Stimulated activated CD8-positive, alpha-beta memory T cell treated with anti-CD3 and anti-CD28 coated beads, Interleukin-15, amount 100 ng/mL, for 48 hours (primary cell): ENCODE measurements around the gene SNX1.
"Not testable (repeated sequence)": the region's sequence is repeated elsewhere in the genome, so short reads cannot be mapped to it uniquely, and the experiment has no call there.

Experiments
- DNase-seq, 2 donors: peaks; one replicate each; pipeline ENCODE4 v3.0.0-alpha.2; 2020; ENCODE audit warnings: low read depth in 2 of 2

SNX1 gene

DNA sequence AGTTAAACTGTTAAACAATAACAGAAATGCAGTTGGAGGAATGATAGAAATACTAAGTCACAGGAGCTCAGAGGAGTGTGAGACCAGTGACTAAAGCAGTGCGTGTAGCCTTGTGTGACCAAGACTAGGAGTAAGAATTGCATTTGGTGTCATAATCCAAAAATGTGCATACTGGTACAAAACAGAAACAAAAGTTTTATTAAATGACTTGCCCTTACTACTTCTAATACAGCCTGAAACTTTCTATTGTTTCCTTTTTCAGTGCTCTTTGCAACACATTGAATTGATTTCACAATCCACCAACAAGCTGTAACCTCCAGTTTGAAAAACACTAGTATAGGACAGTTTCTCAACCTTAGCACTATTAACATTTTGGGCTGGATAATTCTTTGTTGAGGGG lies 17.1 kb downstream of the SNX1 start:
- no peak for DNase-seq

- no peak for DNase-seq
These were observed 22.1 kb downstream of the SNX1 start for GRCh38 chr15:64117759-64118487.

GRCh38 chr15:64120322-64120721 lies 24.5 kb downstream of the SNX1 start:
- not testable (repeated sequence) for DNase-seq

DNA sequence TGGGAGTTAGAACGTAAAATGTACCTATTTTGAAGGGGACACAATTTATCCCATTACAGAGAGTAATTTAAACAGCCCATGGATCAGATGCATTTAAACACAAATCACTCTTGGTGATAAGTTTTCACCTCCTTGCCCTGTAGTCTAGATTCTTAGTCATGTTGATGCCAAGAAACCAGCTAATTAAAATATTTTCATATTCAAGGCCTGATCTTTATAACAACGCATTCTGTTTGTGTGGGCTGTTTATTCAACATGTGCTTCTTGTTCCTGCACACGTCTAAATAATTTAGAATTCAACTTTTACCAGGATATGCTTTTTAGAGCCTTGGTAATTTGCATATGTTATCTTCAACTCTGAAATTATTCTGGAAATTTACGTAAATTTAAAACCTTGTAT lies 25.8 kb downstream of the SNX1 start:
- DNase-seq: no peak

DNA sequence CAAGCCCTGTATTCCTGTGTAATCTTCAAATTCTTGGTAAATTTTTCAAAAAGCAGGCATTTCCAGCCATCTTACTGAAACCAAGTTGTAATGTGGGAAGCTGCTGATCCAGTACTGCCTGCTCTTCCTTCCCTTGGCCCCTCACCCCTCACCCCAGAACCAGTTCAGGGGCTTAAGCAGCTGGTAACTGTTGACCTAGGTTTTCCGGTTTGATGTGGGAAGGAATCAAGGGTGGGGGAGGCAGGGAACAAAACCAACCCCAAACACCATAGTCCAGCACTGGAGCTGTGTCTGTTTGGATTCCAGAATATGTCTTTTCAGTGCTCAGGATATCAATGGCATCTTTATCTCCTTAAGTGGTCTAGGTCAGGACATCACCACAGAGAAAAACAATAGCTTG lies 26.7 kb downstream of the SNX1 start:
- no peak for DNase-seq

DNA sequence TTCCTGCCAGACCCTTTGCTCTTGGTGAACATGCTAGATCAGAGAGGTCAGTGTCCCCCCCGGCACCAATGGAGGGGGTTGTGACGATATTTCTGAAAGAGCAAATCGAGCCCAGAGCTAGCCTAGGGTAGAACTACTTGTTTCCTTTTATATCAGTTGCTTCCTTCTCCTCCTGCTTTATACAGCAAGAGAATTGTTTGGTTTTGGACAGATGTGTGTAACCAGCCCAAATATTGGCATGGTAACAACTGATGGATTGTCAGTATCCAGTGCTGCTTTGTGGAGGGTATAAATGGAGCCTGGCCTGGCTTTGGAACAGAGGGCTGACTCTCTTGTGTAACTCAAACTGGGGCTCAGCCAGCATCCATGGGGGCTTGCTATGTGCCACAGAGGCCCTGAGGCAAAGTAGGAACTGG lies 27.2 kb downstream of the SNX1 start:
- DNase-seq: no peak

- DNase-seq: no peak
These were observed 30.2 kb downstream of the SNX1 start for GRCh38 chr15:64125978-64126377.

- no peak for DNase-seq
These were observed 31.9 kb downstream of the SNX1 start for GRCh38 chr15:64127521-64128270.

- DNase-seq: no peak
These were observed 34.4 kb downstream of the SNX1 start for GRCh38 chr15:64130159-64130558.

GRCh38 chr15:64131547-64131946 lies 35.8 kb downstream of the SNX1 start:
- no peak for DNase-seq

- DNase-seq: no peak
These were observed 36.4 kb downstream of the SNX1 start for GRCh38 chr15:64132217-64132616.

- no peak for DNase-seq
These were observed 38.0 kb downstream of the SNX1 start for GRCh38 chr15:64133623-64134344.

- no peak for DNase-seq
These were observed 38.6 kb downstream of the SNX1 start for GRCh38 chr15:64134345-64134829.

DNA sequence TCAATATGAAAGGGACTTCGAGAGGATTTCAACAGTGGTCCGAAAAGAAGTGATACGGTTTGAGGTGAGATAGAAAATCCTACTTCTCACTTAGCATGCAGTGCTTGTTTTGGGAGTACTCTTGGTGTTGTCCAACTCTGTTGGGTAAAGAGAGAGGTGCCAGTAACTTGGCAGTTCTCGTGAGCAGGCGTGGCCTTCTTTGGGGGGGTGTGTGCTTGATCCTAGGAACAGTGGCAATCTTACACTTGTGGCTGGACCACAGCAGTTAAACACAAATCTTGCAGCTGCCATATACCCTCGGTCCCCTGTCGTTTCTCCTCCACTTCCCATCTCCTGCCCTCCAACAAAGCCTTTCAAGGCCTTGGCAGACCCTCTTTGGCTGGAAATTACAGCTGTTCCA lies 40.6 kb downstream of the SNX1 start:
- no peak for DNase-seq

DNA sequence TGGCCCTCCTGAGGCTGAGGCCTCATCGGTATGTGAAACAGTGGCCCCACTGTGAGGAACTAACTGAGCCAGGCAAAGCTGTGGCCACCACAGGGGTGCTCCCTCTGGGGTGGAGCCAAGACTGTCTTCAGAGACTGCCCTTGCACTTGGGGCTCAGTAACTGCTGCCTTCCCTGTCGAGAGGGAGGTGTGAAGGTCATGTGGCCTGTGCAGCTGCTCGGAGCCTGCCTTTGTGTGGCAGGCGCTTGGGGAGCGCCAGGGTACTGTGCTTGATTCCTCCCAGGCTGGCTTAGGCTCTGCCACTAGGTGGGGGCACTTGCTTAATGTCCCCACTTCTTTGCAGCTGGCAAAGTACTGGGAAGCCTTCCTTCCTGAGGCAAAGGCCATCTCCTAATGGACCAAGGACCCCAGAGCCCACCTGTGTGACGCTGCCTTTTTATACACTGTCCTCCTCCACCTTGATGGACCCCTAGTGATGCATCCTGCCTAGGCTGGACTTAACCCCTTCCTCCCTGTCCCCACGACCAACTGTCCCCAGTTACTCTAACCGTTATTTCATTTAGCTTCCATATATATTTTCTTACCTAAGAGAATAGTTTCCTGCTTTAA lies 41.5 kb downstream of the SNX1 start:
- no peak for DNase-seq

DNA sequence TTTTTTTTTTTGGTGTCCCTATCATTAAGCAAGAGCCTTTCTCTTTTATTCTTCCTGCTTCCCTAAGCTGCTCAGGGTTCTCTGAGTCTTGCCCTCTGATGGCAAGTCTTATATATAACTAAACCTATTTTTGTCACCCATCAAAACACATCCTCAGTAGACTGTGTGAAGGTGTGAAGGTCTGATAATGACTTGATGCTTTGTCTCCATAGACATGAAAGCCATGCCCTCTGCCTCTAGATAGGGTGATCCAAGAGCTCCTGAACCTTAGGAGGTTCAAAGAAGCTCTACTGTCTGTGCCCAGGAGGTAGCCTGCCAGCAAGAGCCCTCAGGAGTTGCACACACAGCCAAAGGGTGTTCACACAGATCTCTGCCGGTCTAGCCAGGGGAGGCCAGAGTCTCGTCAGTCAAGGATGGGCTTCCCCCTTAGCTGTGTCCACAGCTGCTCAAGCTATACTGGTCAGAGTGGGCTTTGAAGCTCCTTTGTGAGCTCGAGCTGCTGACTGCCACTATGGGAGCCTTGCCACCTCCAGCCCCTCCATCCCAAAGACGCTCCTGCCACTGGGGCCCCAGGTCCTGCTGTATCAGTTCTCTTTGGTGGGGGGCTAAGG lies 42.7 kb downstream of the SNX1 start:
- no peak for DNase-seq

- no peak for DNase-seq
These were observed 46.2 kb downstream of the SNX1 start for GRCh38 chr15:64141798-64142512.

GRCh38 chr15:64143276-64143675 lies 47.5 kb downstream of the SNX1 start:
- DNase-seq: no peak

- no peak for DNase-seq
These were observed 48.4 kb downstream of the SNX1 start for GRCh38 chr15:64144192-64144564.

GRCh38 chr15:64144565-64145281 lies 48.9 kb downstream of the SNX1 start:
- DNase-seq: no peak
